GM18907 (cell line): ENCODE results near the gene IFI27L1.
"Not testable (repeated sequence)": the region's sequence is repeated elsewhere in the genome, so short reads cannot be mapped to it uniquely, and the experiment has no call there.

Experiments used
- ATAC-seq: cut with Tn5 transposase; IDR thresholded peaks from one replicate; pipeline ENCODE4 v1.9.1; 2021; ENCODE audit warnings: mild to moderate bottlenecking, moderate library complexity; ENCODE audit not compliant: unreplicated experiment

The IFI27L1 gene

GRCh38 chr14:94047581-94047980, 33.5 kb upstream of the IFI27L1 start:
- ATAC-seq = no peak

GRCh38 chr14:94048691-94049624, 32.2 kb upstream of the IFI27L1 start:
- ATAC-seq = no peak

GRCh38 chr14:94049625-94050023, 31.5 kb upstream of the IFI27L1 start:
- ATAC-seq = no peak

GRCh38 chr14:94050231-94050880, 30.8 kb upstream of the IFI27L1 start:
- no peak for ATAC-seq

- ATAC-seq = no peak
Measured at GRCh38 chr14:94051115-94051514, 30.0 kb upstream of the IFI27L1 start.

- ATAC-seq = no peak
Measured at GRCh38 chr14:94051779-94052178, 29.3 kb upstream of the IFI27L1 start.

- ATAC-seq = no peak
Measured at GRCh38 chr14:94052199-94052598, 28.9 kb upstream of the IFI27L1 start.

GRCh38 chr14:94052662-94053061, 28.4 kb upstream of the IFI27L1 start:
- no peak for ATAC-seq

- no peak for ATAC-seq
Measured at GRCh38 chr14:94054401-94054800, 26.7 kb upstream of the IFI27L1 start.

- ATAC-seq = no peak
Measured at GRCh38 chr14:94054936-94055335, 26.2 kb upstream of the IFI27L1 start.

- peak; percentile 75 for ATAC-seq
Measured at GRCh38 chr14:94056579-94057308, 24.4 kb upstream of the IFI27L1 start.

GRCh38 chr14:94058128-94058673, 22.9 kb upstream of the IFI27L1 start:
- no peak for ATAC-seq

GRCh38 chr14:94058674-94059138, 22.4 kb upstream of the IFI27L1 start:
- no peak for ATAC-seq

GRCh38 chr14:94059998-94060397, 21.1 kb upstream of the IFI27L1 start:
- no peak for ATAC-seq

GRCh38 chr14:94062344-94062940, 18.7 kb upstream of the IFI27L1 start:
- no peak for ATAC-seq

- no peak for ATAC-seq
Measured at GRCh38 chr14:94066089-94066676, 14.9 kb upstream of the IFI27L1 start.

- ATAC-seq = not testable (repeated sequence)
Measured at GRCh38 chr14:94072076-94072475, 9.0 kb upstream of the IFI27L1 start.

- ATAC-seq = no peak
Measured at GRCh38 chr14:94074534-94074933, 6.6 kb upstream of the IFI27L1 start.

GRCh38 chr14:94075008-94075407, 6.1 kb upstream of the IFI27L1 start:
- ATAC-seq = no peak

GRCh38 chr14:94077111-94077821, 3.8 kb upstream of the IFI27L1 start:
- ATAC-seq = no peak
